ENCODE results near the gene PGA3.
A peak's percentile ranks its signal among the peaks of the same experiment; 100 is the strongest.
"Not testable (repeated sequence)": the region's sequence is repeated elsewhere in the genome, so short reads cannot be mapped to it uniquely, and the experiment has no call there.

PGA3 gene

GRCh38 chr11:61202950-61203746 lies at the start of gene PGA3:
Gene PGA3, plus strand, starts transcription at chr11:61203515. Its CDS starts 50 bp downstream, at chr11:61203565.
- H3K4me3 ChIP-seq (ENCODE audit: insufficient read length, low read depth); H3K36me3 ChIP-seq (ENCODE audit: insufficient read depth, insufficient read length, low read length); H3K27me3 ChIP-seq (ENCODE audit: insufficient read depth, insufficient read length); H3K9ac ChIP-seq (ENCODE audit: insufficient read length, low read depth); DNase-seq (ENCODE audit: low read depth, low spot score); H3K4me1 ChIP-seq (ENCODE audit: insufficient read depth, insufficient read length): not testable (repeated sequence)
- peaks cover 21% of the 10 kb centered on the region; the same call in 1 of the 2 replicates for H3K9me3 ChIP-seq (ENCODE audit: insufficient read depth, low read length)

GRCh38 chr11:61153593-61154095 lies 49.7 kb upstream of the PGA3 start:
- no peak for TF ChIP-seq YY1 (IDR thresholded peaks at IDR 0.05; ENCODE audit: insufficient read depth, insufficient read length)
- TF ChIP-seq ZNF274 (IDR thresholded peaks at IDR 0.05; ENCODE audit: low read depth, low read length): no peak
- no peak for TF ChIP-seq SUZ12 (IDR thresholded peaks at IDR 0.05; ENCODE audit: extremely low read depth, insufficient read depth, insufficient read length)
- no peaks in the 10 kb centered on the region for H3K9me3 ChIP-seq (ENCODE audit: insufficient read depth, low read length)
- H3K4me3 ChIP-seq (ENCODE audit: insufficient read length, low read depth): no peak overlapping the region

GRCh38 chr11:61154528-61154927 lies 48.8 kb upstream of the PGA3 start:
- no peak overlapping the region for H3K4me3 ChIP-seq (ENCODE audit: insufficient read length, low read depth)
- H3K36me3 ChIP-seq (ENCODE audit: insufficient read depth, insufficient read length, low read length): peaks cover 5% of the 10 kb centered on the region
- no peak for DNase-seq (ENCODE audit: low read depth, low spot score)
- no peak for TF ChIP-seq SUZ12 (IDR thresholded peaks at IDR 0.05; ENCODE audit: extremely low read depth, insufficient read depth, insufficient read length)
- TF ChIP-seq ZNF274 (IDR thresholded peaks at IDR 0.05; ENCODE audit: low read depth, low read length): no peak
- no peak for TF ChIP-seq YY1 (IDR thresholded peaks at IDR 0.05; ENCODE audit: insufficient read depth, insufficient read length)
- H3K4me1 ChIP-seq (ENCODE audit: insufficient read depth, insufficient read length): peaks cover 11% of the 10 kb centered on the region
- H3K27me3 ChIP-seq (ENCODE audit: insufficient read depth, insufficient read length): no peaks in the 10 kb centered on the region
- no peak overlapping the region for H3K9ac ChIP-seq (ENCODE audit: insufficient read length, low read depth)
- no peaks in the 10 kb centered on the region for H3K9me3 ChIP-seq (ENCODE audit: insufficient read depth, low read length)

More at GRCh38 chr11:61153593-61154095, 49.7 kb upstream of the PGA3 start:
- Histone ChIP-seq H3K4me1 (ENCODE audit: insufficient read depth, insufficient read length) (peaks cover 11% of the 10 kb centered on the region), H3K27me3 (ENCODE audit: insufficient read depth, insufficient read length) (no peaks in the 10 kb centered on the region), H3K36me3 (ENCODE audit: insufficient read depth, insufficient read length, low read length) (peaks cover 5% of the 10 kb centered on the region), H3K9ac (ENCODE audit: insufficient read length, low read depth) (no peak overlapping the region)
- DNase-seq (ENCODE audit: low read depth, low spot score): no peak

DNA sequence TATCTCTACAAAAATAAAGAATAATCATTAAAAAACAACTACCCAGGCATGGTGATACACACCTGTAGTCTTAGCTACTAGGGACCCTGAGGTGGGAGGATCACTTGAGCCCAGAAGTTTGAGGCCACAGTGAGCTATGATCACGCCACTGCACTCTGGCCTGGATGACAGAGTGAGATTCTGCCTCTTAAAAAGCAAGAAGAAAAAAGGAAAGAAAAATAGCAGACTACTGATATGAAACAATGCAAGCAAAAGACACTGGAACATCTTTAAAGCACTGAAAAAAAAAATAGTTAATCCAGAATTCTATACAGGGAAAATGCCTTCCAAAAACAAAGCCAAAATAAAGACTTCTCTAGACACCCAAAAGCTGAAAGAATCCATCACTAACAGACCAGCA lies 48.0 kb upstream of the PGA3 start:
- Histone ChIP-seq H3K9me3 (ENCODE audit: insufficient read depth, low read length) (no peaks in the 10 kb centered on the region), H3K4me1 (ENCODE audit: insufficient read depth, insufficient read length) (peaks cover 5% of the 10 kb centered on the region), H3K4me3 (ENCODE audit: insufficient read length, low read depth) (no peak overlapping the region), H3K27me3 (ENCODE audit: insufficient read depth, insufficient read length) (no peaks in the 10 kb centered on the region), H3K36me3 (ENCODE audit: insufficient read depth, insufficient read length, low read length) (peaks cover 5% of the 10 kb centered on the region), H3K9ac (ENCODE audit: insufficient read length, low read depth) (no peak overlapping the region)
- TF ChIP-seq YY1 (IDR thresholded peaks at IDR 0.05; ENCODE audit: insufficient read depth, insufficient read length): no peak
- no peak for TF ChIP-seq ZNF274 (IDR thresholded peaks at IDR 0.05; ENCODE audit: low read depth, low read length)
- no peak for TF ChIP-seq SUZ12 (IDR thresholded peaks at IDR 0.05; ENCODE audit: extremely low read depth, insufficient read depth, insufficient read length)
- DNase-seq (ENCODE audit: low read depth, low spot score): no peak

DNA sequence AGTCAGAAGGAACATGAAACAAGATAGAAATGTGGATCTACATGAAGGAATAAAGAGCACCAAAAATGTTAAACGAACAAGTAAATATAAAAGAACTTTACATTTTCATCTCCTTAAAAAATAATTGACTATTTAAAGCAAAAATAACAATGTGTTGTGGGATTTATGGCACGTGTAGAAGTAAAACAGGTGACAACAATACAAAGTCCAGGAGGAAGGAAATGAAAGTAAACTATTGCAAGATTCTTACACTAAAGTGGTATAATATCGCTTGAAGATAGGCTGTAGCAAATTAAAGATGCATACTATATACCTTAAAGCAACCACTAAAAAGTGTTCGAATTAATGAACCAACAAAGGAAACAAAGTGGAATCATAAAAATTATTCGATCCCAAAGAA lies 47.6 kb upstream of the PGA3 start:
- no peak overlapping the region for H3K4me3 ChIP-seq (ENCODE audit: insufficient read length, low read depth)
- no peak for DNase-seq (ENCODE audit: low read depth, low spot score)

GRCh38 chr11:61157743-61158142 lies 45.6 kb upstream of the PGA3 start:
- TF ChIP-seq ZNF274 (IDR thresholded peaks at IDR 0.05; ENCODE audit: low read depth, low read length): no peak
- TF ChIP-seq SUZ12 (IDR thresholded peaks at IDR 0.05; ENCODE audit: extremely low read depth, insufficient read depth, insufficient read length): no peak
- TF ChIP-seq YY1 (IDR thresholded peaks at IDR 0.05; ENCODE audit: insufficient read depth, insufficient read length): no peak
- Histone ChIP-seq H3K9me3 (ENCODE audit: insufficient read depth, low read length) (no peaks in the 10 kb centered on the region), H3K9ac (ENCODE audit: insufficient read length, low read depth) (no peak overlapping the region), H3K36me3 (ENCODE audit: insufficient read depth, insufficient read length, low read length) (peaks cover 5% of the 10 kb centered on the region), H3K4me3 (ENCODE audit: insufficient read length, low read depth) (no peak overlapping the region), H3K4me1 (ENCODE audit: insufficient read depth, insufficient read length) (peaks cover 6% of the 10 kb centered on the region), H3K27me3 (ENCODE audit: insufficient read depth, insufficient read length) (no peaks in the 10 kb centered on the region)
- no peak for DNase-seq (ENCODE audit: low read depth, low spot score)

More for the DNA sequence above, 47.6 kb upstream of the PGA3 start:
- Histone ChIP-seq H3K4me1 (ENCODE audit: insufficient read depth, insufficient read length) (peaks cover 6% of the 10 kb centered on the region), H3K9ac (ENCODE audit: insufficient read length, low read depth) (no peak overlapping the region), H3K36me3 (ENCODE audit: insufficient read depth, insufficient read length, low read length) (peaks cover 5% of the 10 kb centered on the region), H3K27me3 (ENCODE audit: insufficient read depth, insufficient read length) (no peaks in the 10 kb centered on the region), H3K9me3 (ENCODE audit: insufficient read depth, low read length) (no peaks in the 10 kb centered on the region)
- TF ChIP-seq ZNF274 (IDR thresholded peaks at IDR 0.05; ENCODE audit: low read depth, low read length) (no peak), YY1 (IDR thresholded peaks at IDR 0.05; ENCODE audit: insufficient read depth, insufficient read length) (no peak), SUZ12 (IDR thresholded peaks at IDR 0.05; ENCODE audit: extremely low read depth, insufficient read depth, insufficient read length) (no peak)

DNA sequence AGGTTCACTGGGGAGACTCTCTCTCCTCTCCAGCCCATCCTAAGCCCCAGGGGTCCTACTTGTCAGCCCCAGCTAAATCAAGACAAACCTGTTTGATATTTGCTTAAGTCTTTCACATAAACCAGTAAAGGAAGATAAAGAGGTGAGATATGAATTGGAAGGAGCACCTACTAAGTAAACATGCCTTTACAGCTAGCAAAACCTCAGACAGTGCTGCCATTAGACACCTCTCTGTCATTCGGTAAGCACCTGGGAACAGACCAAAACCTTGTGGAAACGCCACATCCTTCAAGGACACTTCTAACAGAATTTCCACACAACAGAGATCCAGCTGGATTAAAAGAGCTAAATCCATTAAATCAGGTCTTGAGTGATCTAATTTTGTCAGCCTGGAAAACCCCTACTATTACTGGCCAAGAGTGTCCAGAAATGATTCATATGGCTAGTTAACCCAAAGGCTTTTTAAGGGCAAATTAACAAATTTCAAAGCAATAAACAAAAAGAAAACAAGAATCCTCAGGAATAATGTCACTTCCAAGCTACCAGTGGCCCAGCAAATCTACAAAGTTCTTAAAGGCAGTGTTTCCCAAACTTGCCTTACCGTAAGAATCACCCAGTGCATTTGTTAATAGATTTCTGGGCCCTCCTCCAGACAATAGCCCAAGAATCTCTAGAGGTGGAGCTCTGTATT lies 44.5 kb upstream of the PGA3 start:
- peak overlapping the region; percentile 42 for H3K9ac ChIP-seq (ENCODE audit: insufficient read length, low read depth)
- no peak overlapping the region for H3K4me3 ChIP-seq (ENCODE audit: insufficient read length, low read depth)

More for the DNA sequence above, 44.5 kb upstream of the PGA3 start:
- H3K4me1 ChIP-seq (ENCODE audit: insufficient read depth, insufficient read length): peaks cover 5% of the 10 kb centered on the region
- H3K9me3 ChIP-seq (ENCODE audit: insufficient read depth, low read length): no peaks in the 10 kb centered on the region
- TF ChIP-seq SUZ12 (IDR thresholded peaks at IDR 0.05; ENCODE audit: extremely low read depth, insufficient read depth, insufficient read length): no peak
- no peak for TF ChIP-seq YY1 (IDR thresholded peaks at IDR 0.05; ENCODE audit: insufficient read depth, insufficient read length)
- TF ChIP-seq ZNF274 (IDR thresholded peaks at IDR 0.05; ENCODE audit: low read depth, low read length): no peak
- no peaks in the 10 kb centered on the region for H3K27me3 ChIP-seq (ENCODE audit: insufficient read depth, insufficient read length)
- no peak for DNase-seq (ENCODE audit: low read depth, low spot score)
- peaks cover 5% of the 10 kb centered on the region for H3K36me3 ChIP-seq (ENCODE audit: insufficient read depth, insufficient read length, low read length)

Data from NT2/D1 (cell line).